Mammary epithelial cell (primary cell): ENCODE data around the gene VWA2.

ENCODE experiments used
- CTCF ChIP-seq, 2 donors: IDR thresholded peaks in 1 of 2; conservative IDR thresholded peaks in 1 of 2; 2 replicates each; pipeline ENCODE4 v1.5.1; 2011 to 2012; ENCODE audit warnings: inconsistent platforms in 2 of 2, low read length in 2 of 2, mild to moderate bottlenecking in 2 of 2, control low read depth in 1 of 2, low read depth in 1 of 2; ENCODE audit not compliant: insufficient read depth in 1 of 2; ENCODE audit errors: extremely low read depth in 1 of 2
- EZH2 ChIP-seq: IDR thresholded peaks from 2 replicates; pipeline ENCODE4 v1.6.1; 2012; ENCODE audit warnings: low read length, inconsistent platforms, borderline replicate concordance

- TF ChIP-seq EZH2 (no peak), CTCF (conservative IDR thresholded peaks at IDR 0.05 in 1 of 2, IDR thresholded peaks at IDR 0.05 in 1 of 2; ENCODE audit: extremely low read depth in 1 of 2, insufficient read depth in 1 of 2, low read depth in 1 of 2, low read length in 2 of 2) (no peak)
Measured at GRCh38 chr10:114199239-114199638, 39.8 kb upstream of the VWA2 start.
